OCI-LY7 (cell line): ENCODE data around the gene KRTAP19-5. TPM values are rescaled to one million over a fixed set of nuclear protein-coding genes. Genes with fewer than 3 reads are reported as not detected.
"Not testable (repeated sequence)": the region's sequence is repeated elsewhere in the genome, so short reads cannot be mapped to it uniquely, and the experiment has no call there.

Source experiments
- BruUV-seq: library from RNA; stranded (reverse); fragments of 400-500 nt; replicated peaks from 2 replicates; lab custom pipeline; 2021; lab: Mats Ljungman, UMichigan
- CTCF ChIA-PET: fragments of 300-600 bp; sonication (Branson Sonifier 250); formaldehyde crosslinking; loops from one replicate; lab custom pipeline; 2022; ENCODE audit warnings: antibody characterized with exemption; ENCODE audit not compliant: unreplicated experiment; lab: Charles Lee
- POLR2A ChIA-PET: fragments of 300-600 bp; sonication (Branson Sonifier 250); formaldehyde crosslinking; loops from one replicate; lab custom pipeline; 2022; ENCODE audit warnings: antibody characterized with exemption; lab: Charles Lee
- DNase-seq: peaks from one replicate; pipeline ENCODE4 v3.0.0-alpha.2; 2015; ENCODE audit warnings: low spot score
- H2AFZ ChIP-seq: fragments of 200-600 bp; sonication (generic), shearing (Covaris generic); 2 replicates; pipeline ENCODE4 v1.6.1; 2014; ENCODE audit warnings: mild to moderate bottlenecking, antibody characterized with exemption, low read length, moderate library complexity
- H3K27ac ChIP-seq: fragments of 200-600 bp; sonication (generic); 2 replicates; pipeline ENCODE4 v1.5.1; 2014; ENCODE audit warnings: mixed run types, low read depth, mild to moderate bottlenecking, moderate library complexity, low read length, inconsistent platforms; ENCODE audit not compliant: poor library complexity, severe bottlenecking
- H3K36me3 ChIP-seq: fragments of 200-600 bp; sonication (generic); 2 replicates; pipeline ENCODE4 v1.6.1; 2014; ENCODE audit warnings: mild to moderate bottlenecking, antibody characterized with exemption, low read length, moderate library complexity, mixed read lengths; ENCODE audit not compliant: insufficient read depth
- H3K4me1 ChIP-seq: fragments of 200-600 bp; sonication (generic); 2 replicates; pipeline ENCODE4 v1.5.1; 2014; ENCODE audit warnings: mild to moderate bottlenecking, low read length; ENCODE audit not compliant: insufficient read depth, poor library complexity, severe bottlenecking
- H3K4me2 ChIP-seq: fragments of 200-600 bp; sonication (generic); 2 replicates; pipeline ENCODE4 v1.6.1; 2014; ENCODE audit warnings: mild to moderate bottlenecking, low read length
- H3K4me3 ChIP-seq: fragments of 200-600 bp; sonication (generic); 2 replicates; pipeline ENCODE4 v1.5.1; 2014; ENCODE audit warnings: mild to moderate bottlenecking, low read depth, low read length; ENCODE audit not compliant: poor library complexity, severe bottlenecking
- H3K79me2 ChIP-seq: fragments of 200-600 bp; sonication (generic); 2 replicates; pipeline ENCODE4 v1.6.1; 2016; ENCODE audit warnings: low read depth, mild to moderate bottlenecking, low read length, moderate library complexity, mixed read lengths; ENCODE audit not compliant: insufficient read depth
- H3K9me2 ChIP-seq: fragments of 200-600 bp; sonication (generic); 2 replicates; pipeline ENCODE4 v1.6.1; 2016; ENCODE audit warnings: mild to moderate bottlenecking, low read length, mixed read lengths; ENCODE audit not compliant: insufficient read depth
- H3K9me3 ChIP-seq: fragments of 200-600 bp; sonication (generic); 2 replicates; pipeline ENCODE4 v1.6.1; 2014; ENCODE audit warnings: mild to moderate bottlenecking, mixed run types, low read length, mixed read lengths
- H4K20me1 ChIP-seq: fragments of 200-600 bp; sonication (generic); 2 replicates; pipeline ENCODE4 v1.6.1; 2014; ENCODE audit warnings: mild to moderate bottlenecking, antibody characterized with exemption, low read length, moderate library complexity, mixed read lengths; ENCODE audit not compliant: insufficient read depth
- CTCF ChIP-seq: fragments of 200-600 bp; sonication (generic); conservative IDR thresholded peaks from 2 replicates; pipeline ENCODE4 v1.5.1; 2014; ENCODE audit warnings: mild to moderate bottlenecking, antibody characterized with exemption, low read length, moderate library complexity, mixed read lengths
- EZH2phosphoT487 ChIP-seq: fragments of 200-600 bp; sonication (generic); IDR thresholded peaks from 2 replicates; pipeline ENCODE4 v1.6.1; 2018; ENCODE audit warnings: low read depth, borderline replicate concordance, mild to moderate bottlenecking, mixed run types, antibody characterized with exemption, low read length, moderate library complexity, mixed read lengths
- intact Hi-C: fragments of 100-400 bp; cut with micrococcal nuclease; formaldehyde crosslinking; loops from one replicate; pipeline ENCODE4 v1.10.0; 2022; ENCODE audit not compliant: unreplicated experiment
- total RNA-seq, 2 experiments: library from RNA; depleted of rRNA in 1 of 2; stranded (reverse); fragments of >200 nt in 1 of 2; shearing (Covaris generic) in 1 of 2; gene quantifications; 2 replicates each; pipeline ENCODE4 v1.2.3, GENCODE V29; 2014 to 2022

Gene KRTAP19-5
- total RNA-seq, 2 experiments from 2014 or later = not detected

- intact Hi-C loops = no loop called here
- BruUV-seq = no TSS peak
- TF ChIP-seq CTCF (no peak), EZH2phosphoT487 (no peak)
- Histone ChIP-seq H3K79me2 (no peaks in the 10 kb centered on the region), H3K36me3 (no peaks in the 10 kb centered on the region), H3K4me1 (no peaks in the 10 kb centered on the region), H3K9me2 (no peaks in the 10 kb centered on the region), H2AFZ (no peak overlapping the region), H4K20me1 (no peaks in the 10 kb centered on the region), H3K4me2 (no peak overlapping the region), H3K27ac (no peak overlapping the region), H3K4me3 (no peak overlapping the region), H3K9me3 (no peaks in the 10 kb centered on the region; the same call in 1 of the 2 replicates)
- DNase-seq = no peak
- CTCF ChIA-PET = no interaction called here
- POLR2A ChIA-PET = no interaction called here
Measured at GRCh38 chr21:30515681-30516080, 13.7 kb upstream of the KRTAP19-5 start.

- H2AFZ ChIP-seq, H3K4me2 ChIP-seq, H3K9me2 ChIP-seq, H3K27ac ChIP-seq, CTCF ChIA-PET, H3K79me2 ChIP-seq, H3K36me3 ChIP-seq, BruUV-seq, intact Hi-C loops, H3K4me3 ChIP-seq, H4K20me1 ChIP-seq, H3K9me3 ChIP-seq, H3K4me1 ChIP-seq: not testable (repeated sequence)
- POLR2A ChIA-PET = interaction anchor here (0.6 kb wide), 1 partner anchor 163 kb away, joined by 3 read pairs; no protein-coding TSS in a partner anchor
- DNase-seq = peak; percentile 2
- TF ChIP-seq CTCF = peak; percentile 72
Measured at GRCh38 chr21:30505621-30506205, 3.8 kb upstream of the KRTAP19-5 start.

GRCh38 chr21:30497065-30497464, 4.9 kb downstream of the KRTAP19-5 start, which contains the start of gene KRTAP19-4:
TSS of gene KRTAP19-4 (minus strand) at chr21:30497165. CDS start at chr21:30497110, 55 bp downstream.
- ChIA-PET POLR2A (no interaction called here), CTCF (no interaction called here)
- no peaks in the 10 kb centered on the region for H3K36me3 ChIP-seq
- H4K20me1 ChIP-seq = no peaks in the 10 kb centered on the region
- H3K4me2 ChIP-seq = no peak within 1 kb of the TSS
- DNase-seq = no peak
- no peak within 1 kb of the TSS for H3K27ac ChIP-seq
- no peaks in the 10 kb centered on the region for H3K4me1 ChIP-seq
- H3K9me3 ChIP-seq = 0 out of 2 replicates have a peak, but pooled peaks cover 4% of the 10 kb centered on the region
- no peak for TF ChIP-seq CTCF
- TF ChIP-seq EZH2phosphoT487 = no peak
- no peak within 1 kb of the TSS for H2AFZ ChIP-seq
- H3K79me2 ChIP-seq = no peaks in the 10 kb centered on the region
- H3K4me3 ChIP-seq = no peak within 1 kb of the TSS
- no TSS peak for BruUV-seq
- H3K9me2 ChIP-seq = no peaks in the 10 kb centered on the region
- intact Hi-C loops = no loop called here
